Measurements from ENCODE around the gene OR51D1. TPM values are rescaled to one million over a fixed set of nuclear protein-coding genes. Genes with fewer than 3 reads are reported as not detected.

The OR51D1 gene
- total and polyA plus RNA-seq, 9 of the 15 experiments (the other 6 are each of a cell fraction or from before 2014, with no cell fraction given), result not detected

DNA sequence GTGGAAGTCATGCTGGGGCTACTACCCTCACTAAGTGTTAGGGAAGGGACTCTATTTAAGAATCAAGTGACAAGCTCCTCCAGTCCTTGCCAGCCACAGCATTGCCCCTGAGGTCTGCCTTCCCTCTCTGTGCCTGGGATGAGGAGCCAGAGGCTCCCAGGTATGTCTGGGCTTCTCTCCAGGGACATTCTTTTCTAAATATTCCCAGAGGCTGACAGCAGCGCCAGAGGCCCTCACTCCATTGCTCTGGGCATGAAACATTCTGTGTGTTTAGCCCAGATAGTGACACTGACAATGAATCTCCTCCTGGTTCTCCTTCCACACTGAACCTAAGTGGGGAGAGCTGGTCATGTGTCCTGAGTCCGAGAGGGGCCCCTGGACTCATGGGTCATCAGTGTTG lies 8.7 kb downstream of the OR51D1 start:
- Histone ChIP-seq H3K9me3 (replicated peaks; ENCODE audit: control insufficient read depth, insufficient read depth, low read depth, low read length) (no peaks in the 10 kb centered on the region), H3K27ac (ENCODE audit: extremely low read depth, low read depth, low read length) (no peak overlapping the region), H3K27me3 (ENCODE audit: control insufficient read depth in 2 of 2, insufficient read depth in 2 of 2, low read length in 2 of 2) (peaks cover 0 to 25% of the 10 kb centered on the region in 2 experiments; a peak in 2 of 5 replicates), H3K36me3 (ENCODE audit: control insufficient read depth, insufficient read depth, low read length) (no peaks in the 10 kb centered on the region), H3K4me2 (ENCODE audit: insufficient read depth, low read length) (no peak overlapping the region), H4K20me1 (replicated peaks; ENCODE audit: control insufficient read depth, insufficient read depth, low read length) (no peaks in the 10 kb centered on the region), H3K9ac (ENCODE audit: insufficient read depth in 1 of 2, low read depth in 2 of 2, low read length in 2 of 2) (no peak overlapping the region), H3K9me1 (ENCODE audit: control insufficient read depth, insufficient read depth, low read length) (no peaks in the 10 kb centered on the region), H3K4me3 (no peak overlapping the region), H3K4me1 (replicated peaks in 1 of 2; ENCODE audit: control insufficient read depth in 2 of 2, insufficient read depth in 2 of 2, low read length in 2 of 2) (peaks cover 0 to 4% of the 10 kb centered on the region in 2 experiments; a peak in 2 of 5 replicates), H3K79me2 (ENCODE audit: control insufficient read depth, insufficient read depth, low read length) (no peaks in the 10 kb centered on the region), H2AFZ (ENCODE audit: low read depth, low read length) (no peak overlapping the region)
- TF ChIP-seq WHSC1 (IDR thresholded peaks at IDR 0.05; ENCODE audit: low read length) (no peak), HDGF (IDR thresholded peaks at IDR 0.05) (no peak), GTF2F1 (IDR thresholded peaks at IDR 0.05; ENCODE audit: low read depth, low read length) (no peak), RBM22 (IDR thresholded peaks at IDR 0.05; ENCODE audit: low read depth, low read length, poor library complexity, severe bottlenecking) (no peak), STAT5A (IDR thresholded peaks at IDR 0.05; ENCODE audit: borderline replicate concordance, low read length) (no peak)
- TF ChIP-seq, protein P1, sequence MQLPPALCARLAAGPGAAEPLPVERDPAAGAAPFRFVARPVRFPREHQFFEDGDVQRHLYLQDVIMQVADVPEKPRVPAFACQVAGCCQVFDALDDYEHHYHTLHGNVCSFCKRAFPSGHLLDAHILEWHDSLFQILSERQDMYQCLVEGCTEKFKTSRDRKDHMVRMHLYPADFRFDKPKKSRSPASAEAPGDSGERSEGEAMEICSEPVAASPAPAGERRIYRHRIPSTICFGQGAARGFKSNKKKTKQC (CRISPR knock-in tag; IDR thresholded peaks at IDR 0.05), result no peak
- no TSS peak for BruUV-seq (replicated peaks)
- WGBS (ENCODE audit: insufficient coverage, low coverage, missing lambda C conversion rate), result 4% methylated on average over 2 of the region's 2 CpGs
- in situ Hi-C loops (cut with MboI), result loop anchor here (25.0 kb wide), 1 partner anchor 1691 kb away; no protein-coding TSS in a partner anchor
- FAIRE-seq (no peak), DNase-seq (ENCODE audit: extremely low read depth in 1 of 4, low spot score in 3 of 4) (no peak), ATAC-seq (no peak)
- POLR2A ChIA-PET, result no interaction called here
- intact Hi-C loops (cut with micrococcal nuclease), result no loop called here
- CTCF ChIA-PET (ENCODE audit: low intra/inter-chr PET ratio), result no interaction called here

DNA sequence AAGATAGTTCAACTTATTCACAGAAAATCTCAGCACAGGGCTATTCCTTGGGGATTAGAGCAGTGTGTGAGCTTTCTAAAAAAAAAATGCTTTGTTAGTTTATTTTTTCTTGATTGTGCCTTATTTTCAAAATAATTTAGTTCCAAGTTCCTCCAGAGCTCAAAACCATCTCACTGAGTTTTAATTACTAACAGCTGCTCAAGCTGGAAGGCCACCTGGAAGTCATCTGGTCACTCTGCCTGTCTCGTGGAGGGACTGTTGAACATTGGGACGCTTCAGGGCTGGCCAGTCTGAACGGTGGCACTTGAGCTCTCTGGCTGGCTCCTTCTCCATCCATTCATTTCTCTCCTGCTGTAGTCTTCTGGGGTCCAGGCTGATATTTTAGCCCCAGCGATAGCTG lies 10.5 kb downstream of the OR51D1 start:
- no peak overlapping the region for H3K4me3 ChIP-seq
- H3K9ac ChIP-seq (ENCODE audit: insufficient read depth in 1 of 2, low read depth in 2 of 2, low read length in 2 of 2), result no peak overlapping the region
- no peaks in the 10 kb centered on the region for H3K36me3 ChIP-seq (ENCODE audit: control insufficient read depth, insufficient read depth, low read length)
- no peaks in the 10 kb centered on the region for H4K20me1 ChIP-seq (replicated peaks; ENCODE audit: control insufficient read depth, insufficient read depth, low read length)
- FAIRE-seq (no peak), ATAC-seq (no peak), DNase-seq (ENCODE audit: extremely low read depth in 1 of 4, low spot score in 3 of 4) (no peak)
- no peak overlapping the region for H3K4me2 ChIP-seq (ENCODE audit: insufficient read depth, low read length)
- no peak overlapping the region for H3K27ac ChIP-seq (ENCODE audit: extremely low read depth, low read depth, low read length)
- in situ Hi-C loops (cut with MboI) (loop anchor here (25.0 kb wide), 1 partner anchor 1690 kb away; no protein-coding TSS in a partner anchor), intact Hi-C loops (cut with micrococcal nuclease) (no loop called here)
- BruUV-seq (replicated peaks), result no TSS peak
- CTCF ChIA-PET (ENCODE audit: low intra/inter-chr PET ratio), result no interaction called here
- POLR2A ChIA-PET, result interaction anchor here (2.1 kb wide), 1 partner anchor 11 kb away, joined by 8 read pairs; the partner anchor contains the start of gene OR51D1
- no peaks in the 10 kb centered on the region for H3K9me3 ChIP-seq (replicated peaks; ENCODE audit: control insufficient read depth, insufficient read depth, low read depth, low read length)
- WGBS (ENCODE audit: insufficient coverage, low coverage, missing lambda C conversion rate), result 0% methylated on average over 4 of the region's 4 CpGs
- H3K27me3 ChIP-seq (ENCODE audit: control insufficient read depth in 2 of 2, insufficient read depth in 2 of 2, low read length in 2 of 2), result peaks cover 2 to 18% of the 10 kb centered on the region in 2 experiments; a peak in 3 of 5 replicates
- peaks cover 0 to 4% of the 10 kb centered on the region in 2 experiments; a peak in 2 of 5 replicates for H3K4me1 ChIP-seq (replicated peaks in 1 of 2; ENCODE audit: control insufficient read depth in 2 of 2, insufficient read depth in 2 of 2, low read length in 2 of 2)
- H2AFZ ChIP-seq (ENCODE audit: low read depth, low read length), result no peak overlapping the region
- H3K79me2 ChIP-seq (ENCODE audit: control insufficient read depth, insufficient read depth, low read length), result no peaks in the 10 kb centered on the region; the same call in 2 of the 3 replicates
- no peaks in the 10 kb centered on the region for H3K9me1 ChIP-seq (ENCODE audit: control insufficient read depth, insufficient read depth, low read length)
- TF ChIP-seq, protein P2, sequence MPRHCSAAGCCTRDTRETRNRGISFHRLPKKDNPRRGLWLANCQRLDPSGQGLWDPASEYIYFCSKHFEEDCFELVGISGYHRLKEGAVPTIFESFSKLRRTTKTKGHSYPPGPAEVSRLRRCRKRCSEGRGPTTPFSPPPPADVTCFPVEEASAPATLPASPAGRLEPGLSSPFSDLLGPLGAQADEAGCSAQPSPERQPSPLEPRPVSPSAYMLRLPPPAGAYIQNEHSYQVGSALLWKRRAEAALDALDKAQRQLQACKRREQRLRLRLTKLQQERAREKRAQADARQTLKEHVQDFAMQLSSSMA (CRISPR knock-in tag; IDR thresholded peaks at IDR 0.05), result no peak
- TF ChIP-seq, protein P3, sequence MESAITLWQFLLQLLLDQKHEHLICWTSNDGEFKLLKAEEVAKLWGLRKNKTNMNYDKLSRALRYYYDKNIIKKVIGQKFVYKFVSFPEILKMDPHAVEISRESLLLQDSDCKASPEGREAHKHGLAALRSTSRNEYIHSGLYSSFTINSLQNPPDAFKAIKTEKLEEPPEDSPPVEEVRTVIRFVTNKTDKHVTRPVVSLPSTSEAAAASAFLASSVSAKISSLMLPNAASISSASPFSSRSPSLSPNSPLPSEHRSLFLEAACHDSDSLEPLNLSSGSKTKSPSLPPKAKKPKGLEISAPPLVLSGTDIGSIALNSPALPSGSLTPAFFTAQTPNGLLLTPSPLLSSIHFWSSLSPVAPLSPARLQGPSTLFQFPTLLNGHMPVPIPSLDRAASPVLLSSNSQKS (CRISPR knock-in tag; IDR thresholded peaks at IDR 0.05), result no peak
- no peak for TF ChIP-seq NR4A1 (CRISPR knock-in tag; IDR thresholded peaks at IDR 0.05)
- TF ChIP-seq NR4A1 (tag; IDR thresholded peaks at IDR 0.05), result no peak

Measured in K562 (cell line).